NCI-H748 (cell line): ENCODE measurements around the gene ADARB2.
"Not testable (repeated sequence)": the region's sequence is repeated elsewhere in the genome, so short reads cannot be mapped to it uniquely, and the experiment has no call there.

Experiments used
- DNase-seq: peaks from one replicate; lab custom pipeline; 2025; ENCODE audit not compliant: unreplicated experiment; lab: John Stamatoyannopoulos, UW

The ADARB2 gene

GRCh38 chr10:1335642-1336041 lies 401.7 kb downstream of the ADARB2 start:
- no peak for DNase-seq

GRCh38 chr10:1333981-1334380 lies 403.3 kb downstream of the ADARB2 start:
- DNase-seq = no peak

- DNase-seq = no peak
These were observed 405.8 kb downstream of the ADARB2 start for GRCh38 chr10:1331560-1331959.

GRCh38 chr10:1329622-1330021 lies 407.7 kb downstream of the ADARB2 start:
- DNase-seq = no peak

- no peak for DNase-seq
These were observed 408.2 kb downstream of the ADARB2 start for GRCh38 chr10:1328981-1329614.

- no peak for DNase-seq
These were observed 409.0 kb downstream of the ADARB2 start for GRCh38 chr10:1328161-1328823.

- no peak for DNase-seq
These were observed 409.6 kb downstream of the ADARB2 start for GRCh38 chr10:1327759-1328158.

GRCh38 chr10:1326514-1326913 lies 410.8 kb downstream of the ADARB2 start:
- DNase-seq = not testable (repeated sequence)

GRCh38 chr10:1324903-1325302 lies 412.4 kb downstream of the ADARB2 start:
- DNase-seq = no peak

GRCh38 chr10:1323951-1324350 lies 413.4 kb downstream of the ADARB2 start:
- no peak for DNase-seq

GRCh38 chr10:1320739-1321320 lies 416.5 kb downstream of the ADARB2 start:
- DNase-seq = no peak

GRCh38 chr10:1316809-1317143 lies 420.5 kb downstream of the ADARB2 start:
- no peak for DNase-seq

GRCh38 chr10:1316121-1316808 lies 421.1 kb downstream of the ADARB2 start:
- DNase-seq = no peak

- no peak for DNase-seq
These were observed 422.1 kb downstream of the ADARB2 start for GRCh38 chr10:1315178-1315577.

- no peak for DNase-seq
These were observed 425.6 kb downstream of the ADARB2 start for GRCh38 chr10:1311726-1312125.

GRCh38 chr10:1310271-1310789 lies 427.0 kb downstream of the ADARB2 start:
- no peak for DNase-seq

- DNase-seq = no peak
These were observed 427.6 kb downstream of the ADARB2 start for GRCh38 chr10:1309617-1310270.

- no peak for DNase-seq
These were observed 428.2 kb downstream of the ADARB2 start for GRCh38 chr10:1308962-1309616.

GRCh38 chr10:1308173-1308961 lies 429.0 kb downstream of the ADARB2 start:
- DNase-seq = no peak

- peak; percentile 36 for DNase-seq
These were observed 436.2 kb downstream of the ADARB2 start for GRCh38 chr10:1301143-1301542.
